H9 (cell line): ENCODE results near the gene ARHGAP22. TPM values are rescaled to one million over a fixed set of nuclear protein-coding genes. Genes with fewer than 3 reads are reported as not detected.

Source experiments
- DNase-seq: peaks from one replicate; pipeline ENCODE4 v3.0.0-alpha.2; 2017
- H2AFZ ChIP-seq: one replicate; pipeline ENCODE4 v1.6.1; 2013; ENCODE audit warnings: mild to moderate bottlenecking, low read length, control low read depth, moderate library complexity
- H2AK5ac ChIP-seq: 2 replicates; pipeline ENCODE4 v1.6.1; 2013; ENCODE audit warnings: low read length, control low read depth, mixed read lengths; ENCODE audit not compliant: insufficient read length
- H2BK120ac ChIP-seq: one replicate; pipeline ENCODE4 v1.6.1; 2013; ENCODE audit warnings: low read depth, mild to moderate bottlenecking, low read length, control low read depth, inconsistent platforms; ENCODE audit not compliant: poor library complexity, severe bottlenecking
- H2BK12ac ChIP-seq: 2 replicates; pipeline ENCODE4 v1.6.1; 2013; ENCODE audit warnings: low read length, control low read depth, mixed read lengths, low read depth; ENCODE audit not compliant: insufficient read length
- H2BK15ac ChIP-seq: 2 replicates; pipeline ENCODE4 v1.6.1; 2013; ENCODE audit warnings: low read depth, low read length, control low read depth
- H2BK20ac ChIP-seq: one replicate; pipeline ENCODE4 v1.6.1; 2013; ENCODE audit warnings: low read depth, mild to moderate bottlenecking, low read length, control low read depth, inconsistent platforms; ENCODE audit not compliant: poor library complexity, severe bottlenecking
- H2BK5ac ChIP-seq: 2 replicates; pipeline ENCODE4 v1.6.1; 2013; ENCODE audit warnings: low read length, control low read depth, mixed read lengths; ENCODE audit not compliant: insufficient read length
- H3K14ac ChIP-seq: 2 replicates; pipeline ENCODE4 v1.6.1; 2013; ENCODE audit warnings: low read length, control low read depth; ENCODE audit not compliant: insufficient read depth
- H3K18ac ChIP-seq: 2 replicates; pipeline ENCODE4 v1.6.1; 2013; ENCODE audit warnings: low read depth, mild to moderate bottlenecking, mixed read lengths, low read length, control low read depth; ENCODE audit not compliant: insufficient read length
- H3K23ac ChIP-seq: 2 replicates; pipeline ENCODE4 v1.6.1; 2013; ENCODE audit warnings: low read length, control low read depth, mixed read lengths, low read depth; ENCODE audit not compliant: insufficient read length
- H3K23me2 ChIP-seq: 2 replicates; pipeline ENCODE4 v1.6.1; 2013; ENCODE audit warnings: low read depth, mild to moderate bottlenecking, mixed read lengths, low read length, control low read depth; ENCODE audit not compliant: insufficient read length, poor library complexity, severe bottlenecking
- H3K27ac ChIP-seq: 2 replicates; pipeline ENCODE4 v1.5.1; 2013; ENCODE audit warnings: low read length, control low read depth, mixed read lengths, low read depth; ENCODE audit not compliant: insufficient read length
- H3K27me3 ChIP-seq: 2 replicates; pipeline ENCODE4 v1.6.1; 2013; ENCODE audit warnings: low read length, control low read depth, inconsistent platforms; ENCODE audit not compliant: insufficient read depth
- H3K4ac ChIP-seq: 2 replicates; pipeline ENCODE4 v1.6.1; 2013; ENCODE audit warnings: low read depth, mild to moderate bottlenecking, control low read depth, inconsistent platforms, low read length, moderate library complexity
- H3K4me1 ChIP-seq: 2 replicates; pipeline ENCODE4 v1.6.1; 2013; ENCODE audit warnings: low read length, control low read depth, inconsistent platforms; ENCODE audit not compliant: insufficient read depth
- H3K4me2 ChIP-seq: 2 replicates; pipeline ENCODE4 v1.6.1; 2013; ENCODE audit warnings: low read length, control low read depth, mixed read lengths; ENCODE audit not compliant: insufficient read length, insufficient read depth
- H3K56ac ChIP-seq: 2 replicates; pipeline ENCODE4 v1.6.1; 2013; ENCODE audit warnings: low read depth, mild to moderate bottlenecking, mixed read lengths, low read length, control low read depth; ENCODE audit not compliant: insufficient read length
- H3K79me1 ChIP-seq: 2 replicates; pipeline ENCODE4 v1.6.1; 2013; ENCODE audit warnings: low read depth, mild to moderate bottlenecking, moderate library complexity, low read length, control low read depth, inconsistent platforms; ENCODE audit not compliant: insufficient read depth, poor library complexity, severe bottlenecking
- H3K79me2 ChIP-seq: 2 replicates; pipeline ENCODE4 v1.6.1; 2013; ENCODE audit warnings: low read length, control low read depth, inconsistent platforms; ENCODE audit not compliant: insufficient read depth
- H3K9ac ChIP-seq: 2 replicates; pipeline ENCODE4 v1.6.1; 2013; ENCODE audit warnings: low read length, control low read depth, mixed read lengths; ENCODE audit not compliant: insufficient read length; ENCODE audit errors: extremely low read depth
- H3K9me3 ChIP-seq: one replicate; pipeline ENCODE4 v1.6.1; 2013; ENCODE audit warnings: low read depth, low read length, inconsistent platforms; ENCODE audit not compliant: control insufficient read depth
- H3T11ph ChIP-seq: one replicate; pipeline ENCODE4 v1.6.1; 2013; ENCODE audit warnings: mild to moderate bottlenecking, low read length, control low read depth, inconsistent platforms
- H4K20me1 ChIP-seq: one replicate; pipeline ENCODE4 v1.6.1; 2013; ENCODE audit not compliant: control insufficient read depth, insufficient read length, insufficient read depth
- H4K5ac ChIP-seq: 2 replicates; pipeline ENCODE4 v1.6.1; 2013; ENCODE audit warnings: low read depth, mild to moderate bottlenecking, mixed read lengths, low read length, control low read depth; ENCODE audit not compliant: insufficient read length
- H4K8ac ChIP-seq: replicated peaks from 2 replicates; pipeline ENCODE4 v1.6.1; 2013; ENCODE audit warnings: low read length, control low read depth, mixed read lengths, low read depth; ENCODE audit not compliant: insufficient read length
- H4K91ac ChIP-seq: 2 replicates; pipeline ENCODE4 v1.6.1; 2013; ENCODE audit warnings: low read depth, mild to moderate bottlenecking, moderate library complexity, mixed read lengths, low read length, control low read depth; ENCODE audit not compliant: insufficient read length
- H3K27ac Mint-ChIP-seq, 3 experiments: 2 replicates in 2 of 3; 3 replicates in 1 of 3; pipeline ENCODE4 v1.8.0; 2020 to 2021; ENCODE audit warnings: mixed read lengths in 3 of 3, mild to moderate bottlenecking in 1 of 3, moderate library complexity in 1 of 3
- H3K27me3 Mint-ChIP-seq: 2 replicates; pipeline ENCODE4 v1.8.0; 2021; ENCODE audit warnings: low read depth, mild to moderate bottlenecking, moderate library complexity, mixed read lengths
- H3K36me3 Mint-ChIP-seq, 3 experiments: 2 replicates in 2 of 3; 3 replicates in 1 of 3; pipeline ENCODE4 v1.8.0; 2020 to 2021; ENCODE audit warnings: low read depth in 3 of 3, mixed read lengths in 3 of 3; ENCODE audit not compliant: insufficient read depth in 1 of 3
- H3K4me1 Mint-ChIP-seq, 2 experiments: 2 replicates each; pipeline ENCODE4 v1.8.0; 2020; ENCODE audit warnings: mixed read lengths in 2 of 2
- H3K4me3 Mint-ChIP-seq, 2 experiments: 2 replicates in 1 of 2; 3 replicates in 1 of 2; pipeline ENCODE4 v1.8.0; 2020 to 2021; ENCODE audit warnings: mild to moderate bottlenecking in 2 of 2, mixed read lengths in 2 of 2, moderate library complexity in 1 of 2
- H3K9me3 Mint-ChIP-seq, 2 experiments: 2 replicates in 1 of 2; 3 replicates in 1 of 2; pipeline ENCODE4 v1.8.0; 2020; ENCODE audit warnings: mild to moderate bottlenecking in 2 of 2, mixed read lengths in 2 of 2, moderate library complexity in 1 of 2
- WGBS: extraction: QIAGEN DNeasy Blood & Tissue Kit; methylation state at CpG from one replicate; pipeline ENCODE4 v1.1.7; 2013; ENCODE audit warnings: missing lambda C conversion rate, low lambda C conversion rate, mixed read lengths; ENCODE audit not compliant: insufficient read length; ENCODE audit errors: extremely low coverage; 5-methylcytosine and 5-hydroxymethylcytosine counted together
- total RNA-seq: library from RNA; stranded (reverse); gene quantifications from 2 replicates; pipeline ENCODE4 v1.2.1, GENCODE V29; 2021
- TF ChIP-seq, protein P1 (sequence below): fragments of 200-600 bp; sonication (generic); conservative IDR thresholded peaks from 3 replicates; pipeline ENCODE4 v1.8.0; 2021; ENCODE audit warnings: antibody characterized with exemption, mild to moderate bottlenecking

The ARHGAP22 gene
- total RNA-seq, 1 experiment from 2014 or later: 7.4 TPM

DNA sequence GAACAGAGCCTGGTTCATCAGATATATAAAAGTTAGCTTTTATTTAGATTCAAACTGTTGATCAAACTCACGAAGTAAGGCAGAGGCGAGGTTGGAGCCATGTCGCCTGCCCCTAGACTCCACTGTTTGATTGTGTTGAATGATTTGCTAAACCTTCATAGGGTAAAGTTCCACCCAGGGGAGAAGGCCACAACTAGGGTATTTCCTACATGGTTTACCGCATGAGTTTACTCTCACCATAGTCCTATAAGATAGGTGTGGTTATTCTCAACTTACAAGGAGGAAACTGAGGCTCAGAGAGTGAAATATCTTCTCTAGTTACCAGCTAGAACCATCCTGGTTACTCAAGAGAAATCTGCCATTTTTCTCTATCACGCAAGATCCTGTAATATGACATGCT is 31.8 kb downstream of the ARHGAP22 start:
- H2BK12ac ChIP-seq: no peak overlapping the region
- no peak overlapping the region for H3K56ac ChIP-seq
- no peak overlapping the region for H2BK120ac ChIP-seq
- TF ChIP-seq, protein P1, sequence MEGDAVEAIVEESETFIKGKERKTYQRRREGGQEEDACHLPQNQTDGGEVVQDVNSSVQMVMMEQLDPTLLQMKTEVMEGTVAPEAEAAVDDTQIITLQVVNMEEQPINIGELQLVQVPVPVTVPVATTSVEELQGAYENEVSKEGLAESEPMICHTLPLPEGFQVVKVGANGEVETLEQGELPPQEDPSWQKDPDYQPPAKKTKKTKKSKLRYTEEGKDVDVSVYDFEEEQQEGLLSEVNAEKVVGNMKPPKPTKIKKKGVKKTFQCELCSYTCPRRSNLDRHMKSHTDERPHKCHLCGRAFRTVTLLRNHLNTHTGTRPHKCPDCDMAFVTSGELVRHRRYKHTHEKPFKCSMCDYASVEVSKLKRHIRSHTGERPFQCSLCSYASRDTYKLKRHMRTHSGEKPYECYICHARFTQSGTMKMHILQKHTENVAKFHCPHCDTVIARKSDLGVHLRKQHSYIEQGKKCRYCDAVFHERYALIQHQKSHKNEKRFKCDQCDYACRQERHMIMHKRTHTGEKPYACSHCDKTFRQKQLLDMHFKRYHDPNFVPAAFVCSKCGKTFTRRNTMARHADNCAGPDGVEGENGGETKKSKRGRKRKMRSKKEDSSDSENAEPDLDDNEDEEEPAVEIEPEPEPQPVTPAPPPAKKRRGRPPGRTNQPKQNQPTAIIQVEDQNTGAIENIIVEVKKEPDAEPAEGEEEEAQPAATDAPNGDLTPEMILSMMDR: no peak
- H3K27ac ChIP-seq: no peak overlapping the region
- no peak overlapping the region for H2BK5ac ChIP-seq
- H3K14ac ChIP-seq: no peak overlapping the region
- no peaks in the 10 kb centered on the region; a peak in 2 of 7 replicates for H3K36me3 Mint-ChIP-seq
- no peak overlapping the region for H3K18ac ChIP-seq
- H3K27ac Mint-ChIP-seq: no peak overlapping the region
- no peak overlapping the region for H4K91ac ChIP-seq
- no peak overlapping the region for H3K4me2 ChIP-seq
- no peaks in the 10 kb centered on the region for H3K23me2 ChIP-seq
- H2AFZ ChIP-seq: no peak overlapping the region
- no peaks in the 10 kb centered on the region for H3K79me2 ChIP-seq
- H4K5ac ChIP-seq: no peak overlapping the region
- no peak for DNase-seq
- no CpG with 5 or more reads among the region's 5 CpGs for WGBS
- H3K9me3 ChIP-seq: no peaks in the 10 kb centered on the region
- H3K4me1 ChIP-seq: no peaks in the 10 kb centered on the region
- H3K9ac ChIP-seq: no peak overlapping the region
- no peak overlapping the region for H4K8ac ChIP-seq
- H3K9me3 Mint-ChIP-seq: no peaks in the 10 kb centered on the region
- H3K4ac ChIP-seq: no peak overlapping the region
- H2AK5ac ChIP-seq: no peak overlapping the region
- H3T11ph ChIP-seq: no peak overlapping the region
- H3K23ac ChIP-seq: no peak overlapping the region
- H2BK20ac ChIP-seq: no peak overlapping the region
- H2BK15ac ChIP-seq: no peak overlapping the region
- peaks cover 1 to 2% of the 10 kb centered on the region in 2 experiments for H3K4me1 Mint-ChIP-seq
- peaks cover 5% of the 10 kb centered on the region; the same call in 1 of the 2 replicates for H3K27me3 Mint-ChIP-seq
- H4K20me1 ChIP-seq: no peaks in the 10 kb centered on the region
- H3K27me3 ChIP-seq: no peaks in the 10 kb centered on the region
- H3K4me3 Mint-ChIP-seq: no peak overlapping the region
- no peaks in the 10 kb centered on the region for H3K79me1 ChIP-seq
